ENCODE results near the gene GATAD2A. TPM values are rescaled to one million over a fixed set of nuclear protein-coding genes. Genes with fewer than 3 reads are reported as not detected.

The GATAD2A gene
- total and polyA plus RNA-seq, 10 of the 15 experiments (the other 5 are each of a cell fraction or from before 2014, with no cell fraction given): 2.6 to 173 (median 32.0) TPM

DNA sequence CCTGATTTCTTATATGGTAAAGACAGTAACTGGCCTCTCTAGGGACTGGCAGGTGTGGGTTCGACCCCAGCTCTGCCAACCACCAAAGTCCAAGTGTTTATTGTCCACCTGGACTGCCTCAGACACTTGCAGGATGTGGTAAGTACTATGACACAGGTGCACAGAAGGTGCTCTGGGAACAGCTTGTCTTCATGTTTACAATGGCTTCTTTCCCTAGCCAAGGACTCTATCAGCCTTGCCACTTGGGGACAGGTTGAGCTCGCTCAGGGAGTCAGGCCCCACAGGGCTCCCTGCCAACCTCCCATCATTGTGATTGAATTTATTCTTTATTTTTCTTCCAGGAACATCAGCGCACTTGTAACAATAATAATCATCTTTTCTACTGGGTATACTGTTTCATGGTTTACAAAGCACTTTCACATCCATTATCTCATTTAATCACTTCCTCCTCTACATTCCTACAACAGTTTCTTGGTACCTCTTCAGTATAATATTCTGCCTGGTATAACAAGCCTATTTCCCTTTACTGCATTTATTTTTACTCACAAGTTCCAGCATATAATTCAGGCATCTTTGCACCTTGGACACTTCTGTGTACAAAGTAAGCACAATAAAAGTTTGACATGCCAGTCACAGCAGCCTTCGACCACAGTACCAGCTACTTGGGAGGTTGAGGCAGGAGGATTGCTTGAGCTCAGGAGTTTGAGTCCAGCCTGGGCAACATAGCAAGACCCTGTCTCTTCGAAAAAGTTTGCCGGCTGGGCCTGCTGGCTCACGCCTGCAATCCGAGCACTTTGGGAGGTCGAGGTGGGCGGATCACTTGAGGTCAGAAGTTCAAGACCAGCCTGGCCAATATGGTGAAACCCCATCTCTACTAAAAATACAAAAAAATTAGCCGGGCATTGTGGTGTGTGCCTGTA lies 24.2 kb upstream of the GATAD2A start:
- ChIA-PET RAD21 (ENCODE audit: unreplicated experiment) (interaction anchor here (1.9 kb wide), 1 partner anchor 24 kb away, joined by 6 read pairs; the partner anchor contains the start of gene GATAD2A), SMC1A (ENCODE audit: uncharacterized antibody, unreplicated experiment) (interaction anchor here (0.6 to 1.5 kb wide), 4 partner anchors 14 to 108 kb away, joined by 3 to 4 read pairs (median 4); partner anchors contain the start of gene GATAD2A), POLR2A (no interaction called here), CTCF (interaction anchor here (1.3 to 1.6 kb wide), 2 partner anchors 17 to 26 kb away, joined by 3 to 5 read pairs; no protein-coding TSS in a partner anchor)
- Histone ChIP-seq H3K4me1 (ENCODE audit: control insufficient read depth, insufficient read depth, low read length) (peaks cover 10% of the 10 kb centered on the region), H3K27ac (ENCODE audit: control insufficient read depth, insufficient read depth) (no peak overlapping the region), H2AFZ (ENCODE audit: control insufficient read depth, low read depth, low read length) (no peak overlapping the region), H3K79me2 (ENCODE audit: control insufficient read depth, insufficient read depth, low read length) (peaks cover 3% of the 10 kb centered on the region), H3K4me2 (ENCODE audit: control insufficient read depth, insufficient read depth) (no peak overlapping the region), H3K36me3 (ENCODE audit: control insufficient read depth in 2 of 2, insufficient read depth in 2 of 2, low read length in 1 of 2) (no peaks in the 10 kb centered on the region), H3K9ac (ENCODE audit: control insufficient read depth, insufficient read depth, low read length) (no peak overlapping the region), H4K20me1 (ENCODE audit: control insufficient read depth, insufficient read depth) (no peaks in the 10 kb centered on the region), H3K9me3 (replicated peaks; ENCODE audit: control insufficient read depth, insufficient read depth, low read length) (no peaks in the 10 kb centered on the region), H3K27me3 (replicated peaks in 1 of 2; ENCODE audit: control insufficient read depth in 2 of 2, insufficient read depth in 2 of 2, low read length in 1 of 2) (no peaks in the 10 kb centered on the region), H3K4me3 (no peak overlapping the region)
- intact Hi-C loops (cut with micrococcal nuclease; ENCODE audit: unreplicated experiment) (no loop called here), in situ Hi-C loops (cut with MboI) (no loop called here)
- no TSS peak for BruUV-seq (replicated peaks)
- no peak for FAIRE-seq
- 67% methylated on average over 11 of the region's 11 CpGs for WGBS (ENCODE audit: insufficient coverage, insufficient replicate concordance, low lambda C conversion rate, missing lambda C conversion rate)
- TF ChIP-seq TCF12 (IDR thresholded peaks at IDR 0.05; ENCODE audit: low read depth, low read length) (peak; percentile 33; the same call in 1 of the 2 replicates), SIN3A (IDR thresholded peaks at IDR 0.05; ENCODE audit: low read depth, low read length) (no peak), FOS (IDR thresholded peaks at IDR 0.05; ENCODE audit: borderline replicate concordance, extremely low read depth, insufficient read length) (no peak), MTA2 (IDR thresholded peaks at IDR 0.05; ENCODE audit: low read depth) (peak; percentile 15; the same call in 1 of the 2 replicates), STAT1 (conservative IDR thresholded peaks at IDR 0.05) (no peak), JUNB (IDR thresholded peaks at IDR 0.05) (no peak), ASH2L (IDR thresholded peaks at IDR 0.05; ENCODE audit: borderline replicate concordance, low read depth) (no peak), SMARCA5 (IDR thresholded peaks at IDR 0.05) (no peak), SPI1 (IDR thresholded peaks at IDR 0.05; ENCODE audit: borderline replicate concordance, insufficient read depth, low read depth, low read length) (peak; percentile 36; the same call in 1 of the 2 replicates)
- TF ChIP-seq, protein P1, sequence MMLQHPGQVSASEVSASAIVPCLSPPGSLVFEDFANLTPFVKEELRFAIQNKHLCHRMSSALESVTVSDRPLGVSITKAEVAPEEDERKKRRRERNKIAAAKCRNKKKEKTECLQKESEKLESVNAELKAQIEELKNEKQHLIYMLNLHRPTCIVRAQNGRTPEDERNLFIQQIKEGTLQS (IDR thresholded peaks at IDR 0.05; ENCODE audit: borderline replicate concordance, extremely low read depth, low read depth, low read length): no peak
- TF ChIP-seq, protein P2, sequence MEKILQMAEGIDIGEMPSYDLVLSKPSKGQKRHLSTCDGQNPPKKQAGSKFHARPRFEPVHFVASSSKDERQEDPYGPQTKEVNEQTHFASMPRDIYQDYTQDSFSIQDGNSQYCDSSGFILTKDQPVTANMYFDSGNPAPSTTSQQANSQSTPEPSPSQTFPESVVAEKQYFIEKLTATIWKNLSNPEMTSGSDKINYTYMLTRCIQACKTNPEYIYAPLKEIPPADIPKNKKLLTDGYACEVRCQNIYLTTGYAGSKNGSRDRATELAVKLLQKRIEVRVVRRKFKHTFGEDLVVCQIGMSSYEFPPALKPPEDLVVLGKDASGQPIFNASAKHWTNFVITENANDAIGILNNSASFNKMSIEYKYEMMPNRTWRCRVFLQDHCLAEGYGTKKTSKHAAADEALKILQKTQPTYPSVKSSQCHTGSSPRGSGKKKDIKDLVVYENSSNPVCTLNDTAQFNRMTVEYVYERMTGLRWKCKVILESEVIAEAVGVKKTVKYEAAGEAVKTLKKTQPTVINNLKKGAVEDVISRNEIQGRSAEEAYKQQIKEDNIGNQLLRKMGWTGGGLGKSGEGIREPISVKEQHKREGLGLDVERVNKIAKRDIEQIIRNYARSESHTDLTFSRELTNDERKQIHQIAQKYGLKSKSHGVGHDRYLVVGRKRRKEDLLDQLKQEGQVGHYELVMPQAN (conservative IDR thresholded peaks at IDR 0.05): no peak
- TF ChIP-seq, protein P3, sequence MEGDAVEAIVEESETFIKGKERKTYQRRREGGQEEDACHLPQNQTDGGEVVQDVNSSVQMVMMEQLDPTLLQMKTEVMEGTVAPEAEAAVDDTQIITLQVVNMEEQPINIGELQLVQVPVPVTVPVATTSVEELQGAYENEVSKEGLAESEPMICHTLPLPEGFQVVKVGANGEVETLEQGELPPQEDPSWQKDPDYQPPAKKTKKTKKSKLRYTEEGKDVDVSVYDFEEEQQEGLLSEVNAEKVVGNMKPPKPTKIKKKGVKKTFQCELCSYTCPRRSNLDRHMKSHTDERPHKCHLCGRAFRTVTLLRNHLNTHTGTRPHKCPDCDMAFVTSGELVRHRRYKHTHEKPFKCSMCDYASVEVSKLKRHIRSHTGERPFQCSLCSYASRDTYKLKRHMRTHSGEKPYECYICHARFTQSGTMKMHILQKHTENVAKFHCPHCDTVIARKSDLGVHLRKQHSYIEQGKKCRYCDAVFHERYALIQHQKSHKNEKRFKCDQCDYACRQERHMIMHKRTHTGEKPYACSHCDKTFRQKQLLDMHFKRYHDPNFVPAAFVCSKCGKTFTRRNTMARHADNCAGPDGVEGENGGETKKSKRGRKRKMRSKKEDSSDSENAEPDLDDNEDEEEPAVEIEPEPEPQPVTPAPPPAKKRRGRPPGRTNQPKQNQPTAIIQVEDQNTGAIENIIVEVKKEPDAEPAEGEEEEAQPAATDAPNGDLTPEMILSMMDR (IDR thresholded peaks at IDR 0.05 in 2 of 3, conservative IDR thresholded peaks at IDR 0.05 in 1 of 3; ENCODE audit: control insufficient read depth in 2 of 3, extremely low read depth in 1 of 3, insufficient read depth in 1 of 3, low read depth in 3 of 3, low read length in 3 of 3): no peak
- no peak for DNase-seq (ENCODE audit: low read depth, low spot score)
- no peak for ATAC-seq

All from GM12878 (cell line).